Measurements from ENCODE around the gene UPK1B.
A peak's percentile ranks its signal among the peaks of the same experiment; 100 is the strongest.
"Not testable (repeated sequence)": the region's sequence is repeated elsewhere in the genome, so short reads cannot be mapped to it uniquely, and the experiment has no call there.

The UPK1B gene

DNA sequence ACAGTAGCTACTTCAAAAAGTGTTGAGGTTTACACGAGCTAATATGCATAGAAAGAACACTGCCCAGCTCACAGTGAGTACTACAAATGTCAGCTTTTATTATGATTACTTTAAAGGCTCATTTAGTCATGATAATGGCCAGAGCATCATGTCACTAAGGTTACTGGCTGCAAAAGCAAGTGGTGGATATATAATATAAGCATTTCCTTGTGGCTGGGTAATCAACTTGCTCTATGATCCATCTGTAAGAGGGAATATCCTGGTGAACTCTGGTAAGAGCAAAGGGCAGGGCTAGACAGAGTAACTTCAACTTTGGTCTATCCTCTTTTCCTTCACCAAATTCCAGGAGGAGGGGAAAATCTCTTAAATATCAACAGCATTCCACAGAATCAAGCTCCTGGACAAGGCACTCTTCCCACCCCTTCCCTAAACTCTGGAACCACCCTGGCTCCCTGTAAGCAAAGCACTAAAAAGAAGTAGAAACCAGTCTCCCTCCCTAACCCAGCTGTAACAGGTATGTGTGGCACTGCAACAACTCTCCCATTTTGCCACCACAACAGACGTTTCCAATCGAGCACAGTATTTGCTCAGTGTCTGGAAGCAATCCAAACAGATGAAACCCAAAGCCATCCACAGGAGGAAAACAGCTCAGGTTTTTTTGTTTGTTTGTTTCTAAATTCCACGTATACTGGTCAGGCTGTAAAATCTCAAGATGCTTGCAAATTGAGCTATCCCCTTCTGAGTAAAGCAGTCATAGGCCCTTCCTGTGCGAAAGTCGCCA lies 53.9 kb downstream of the UPK1B start:
- no peak for DNase-seq

DNA sequence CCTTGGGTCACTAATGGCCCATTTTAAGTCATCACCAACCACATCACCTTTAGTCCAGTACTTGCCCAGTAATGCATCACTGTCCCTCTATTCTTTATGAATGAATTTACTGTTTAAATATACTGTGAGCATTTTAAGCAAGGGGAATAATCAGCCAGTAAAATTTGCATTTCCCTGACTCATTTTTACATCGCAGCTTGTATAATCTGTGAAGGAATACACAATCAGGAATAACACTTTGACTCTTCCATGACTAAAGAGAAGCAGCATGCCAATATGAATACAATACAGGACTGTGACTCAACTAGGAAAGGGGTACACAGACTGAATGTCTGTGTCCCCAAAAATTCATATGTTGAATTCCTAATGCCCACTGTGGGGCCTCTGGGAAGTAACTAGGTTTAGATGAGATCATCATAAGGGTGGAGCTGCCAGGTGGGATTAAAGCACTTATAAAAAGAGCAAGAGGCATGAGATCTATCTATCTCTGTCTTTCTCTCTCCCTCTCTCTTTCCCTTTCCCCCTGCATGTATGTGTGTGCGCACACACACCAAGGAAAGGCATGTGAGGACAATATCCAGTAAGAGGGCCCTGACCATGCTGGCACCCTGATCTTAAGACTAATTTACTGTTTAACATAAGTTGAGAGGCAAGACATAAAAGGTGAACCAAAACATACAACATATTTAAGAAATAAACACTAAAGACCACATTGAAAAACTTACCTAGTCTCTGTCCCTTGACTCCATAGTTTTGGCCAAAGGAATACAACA lies 55.2 kb downstream of the UPK1B start:
- no peak for DNase-seq

DNA sequence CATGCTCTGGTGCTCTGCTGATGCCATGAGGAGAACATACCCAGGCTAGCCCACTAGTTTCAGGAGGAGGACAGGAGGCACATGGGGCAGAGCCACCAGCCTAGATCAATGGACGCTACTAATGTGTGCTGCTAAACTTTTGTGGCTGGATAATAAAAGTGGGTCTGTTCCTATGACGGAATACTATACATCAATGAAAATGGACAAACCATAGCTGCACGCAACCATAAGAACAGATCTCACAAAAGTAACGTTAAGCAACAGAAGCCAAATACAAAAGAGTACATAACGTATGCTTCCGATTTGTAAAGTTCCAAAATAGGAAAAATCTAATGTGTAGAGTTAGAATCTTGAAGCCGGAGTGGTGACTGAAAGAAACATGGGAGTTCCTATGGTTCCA lies 55.8 kb downstream of the UPK1B start:
- DNase-seq = no peak

DNA sequence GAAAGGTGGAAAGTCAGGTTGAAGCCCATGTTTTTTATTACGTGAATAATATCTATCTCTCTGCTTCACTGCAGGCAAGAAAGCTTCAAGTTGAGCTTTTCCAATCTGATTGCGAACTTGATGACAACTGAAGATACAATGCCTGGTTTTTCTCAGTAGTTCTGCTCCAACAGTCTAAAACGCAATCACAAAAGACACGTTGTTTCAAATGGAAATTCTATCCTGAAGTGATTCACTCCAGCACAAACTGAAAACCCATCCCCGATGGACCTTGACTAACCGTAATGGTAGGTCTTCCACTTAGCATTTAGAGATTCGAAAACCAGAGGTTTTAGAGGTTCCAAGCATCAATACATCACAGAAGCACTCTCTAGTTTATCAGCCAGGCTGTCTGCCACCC lies 56.7 kb downstream of the UPK1B start:
- no peak for DNase-seq

DNA sequence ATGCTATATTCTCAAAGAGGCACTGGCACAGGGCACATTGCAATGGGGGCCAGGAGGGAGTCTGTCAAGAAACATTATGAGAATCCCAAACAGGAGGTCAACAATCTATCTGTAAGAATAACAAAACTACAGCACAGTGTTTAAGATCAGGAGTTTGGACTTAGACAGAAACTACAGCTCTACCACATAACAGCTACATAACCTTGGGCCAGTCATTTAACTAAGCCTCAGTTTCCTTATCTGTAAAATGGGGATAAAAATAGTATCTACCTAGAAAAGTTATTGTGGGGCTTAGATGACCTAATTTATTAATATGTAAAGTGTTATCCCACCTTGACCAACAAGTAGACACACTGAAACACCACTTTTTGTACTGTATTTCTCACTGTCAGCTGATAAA lies 57.3 kb downstream of the UPK1B start:
- no peak for DNase-seq

DNA sequence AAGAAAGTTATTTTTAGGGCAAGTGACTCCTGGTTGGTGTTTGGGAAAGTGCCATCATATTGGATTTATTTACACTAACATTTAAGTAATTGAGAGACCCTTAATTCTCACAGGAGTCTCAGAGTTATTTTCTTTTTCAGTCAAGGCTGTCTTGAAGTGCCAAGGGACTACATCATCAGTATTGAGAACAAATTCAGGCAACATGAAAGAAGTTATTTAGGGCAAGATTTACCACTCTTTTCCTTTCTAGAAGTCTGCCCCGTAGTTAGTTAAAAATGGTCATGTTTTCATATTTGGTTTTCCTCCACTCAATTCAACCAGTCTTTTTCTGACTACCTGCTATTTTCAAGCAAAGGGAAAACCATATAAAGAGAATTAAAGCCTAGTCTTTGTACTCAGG lies 61.2 kb downstream of the UPK1B start:
- DNase-seq = no peak

DNA sequence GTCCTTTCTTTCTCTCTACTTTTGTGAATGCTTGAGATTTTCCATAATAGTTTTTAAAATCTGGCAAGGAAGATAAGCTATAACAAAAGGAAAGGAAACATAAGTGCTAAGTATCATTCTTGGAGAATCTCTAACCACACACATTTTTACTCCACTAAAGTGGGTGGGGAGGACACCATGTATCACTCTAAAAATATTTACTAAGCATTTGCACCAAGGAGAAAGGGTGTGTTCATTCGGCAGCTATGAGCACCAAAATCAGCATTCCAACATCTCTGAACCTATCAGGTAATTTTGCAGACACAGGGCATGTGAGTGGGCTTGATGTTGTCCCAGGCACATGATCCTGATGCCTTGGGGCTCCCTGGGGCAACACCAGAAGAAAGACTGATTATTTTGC lies 61.8 kb downstream of the UPK1B start:
- DNase-seq = no peak

DNA sequence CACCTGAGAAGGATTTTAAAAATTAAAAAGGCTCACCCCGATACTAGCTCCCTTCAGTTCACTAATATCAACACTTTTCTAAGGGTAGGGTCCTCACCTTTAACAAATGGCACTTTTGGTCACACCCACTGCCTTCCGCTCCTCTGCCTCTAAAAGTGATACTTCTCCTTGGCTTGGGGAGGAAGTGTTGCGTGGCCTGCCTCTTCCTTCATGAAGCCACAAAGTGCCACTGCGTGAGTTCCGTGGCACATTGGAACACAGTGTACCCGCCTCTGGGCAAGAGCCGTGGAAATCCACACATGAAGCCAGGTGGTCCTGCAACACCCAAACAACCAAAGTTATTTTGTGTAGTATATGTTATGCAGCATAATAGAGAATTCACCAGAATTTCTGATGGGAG lies 63.4 kb downstream of the UPK1B start:
- no peak for DNase-seq

DNA sequence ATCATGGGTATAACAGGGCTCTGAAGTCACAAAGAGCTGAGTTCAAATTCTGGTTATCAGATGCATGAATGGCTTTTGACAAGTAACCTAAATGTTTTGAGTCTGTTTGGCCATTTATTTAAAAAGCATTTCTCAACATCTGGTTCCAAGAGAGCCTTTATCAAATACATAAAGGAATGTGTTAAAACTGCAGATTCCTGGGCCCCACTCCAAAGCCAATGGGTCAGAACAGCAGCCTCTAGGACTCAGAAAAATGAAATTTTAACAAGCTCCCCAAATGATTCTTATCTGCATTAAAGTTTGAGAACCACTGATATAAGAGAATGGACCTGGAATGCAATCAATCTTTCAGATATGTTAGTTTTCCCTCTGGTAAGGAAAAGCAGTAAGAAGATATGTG lies 63.9 kb downstream of the UPK1B start:
- DNase-seq = no peak

DNA sequence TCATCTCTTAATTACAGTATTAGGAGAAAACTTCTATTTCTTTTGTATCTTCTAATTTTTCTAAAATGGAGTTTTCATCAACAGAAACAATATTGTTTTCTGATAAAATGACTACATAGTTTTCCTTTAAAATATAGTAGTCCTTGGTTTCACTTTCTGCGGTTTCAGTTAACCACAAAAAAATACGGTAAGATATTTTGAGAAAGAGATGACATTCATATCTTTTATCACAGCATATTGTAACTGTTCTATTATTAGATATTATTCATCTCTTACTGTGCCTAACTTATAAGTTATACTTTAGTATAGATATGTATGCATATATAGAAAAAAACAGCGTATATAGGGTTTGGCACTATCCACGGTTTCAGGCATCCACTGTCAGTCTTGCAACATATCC lies 65.0 kb downstream of the UPK1B start:
- DNase-seq = no peak

DNA sequence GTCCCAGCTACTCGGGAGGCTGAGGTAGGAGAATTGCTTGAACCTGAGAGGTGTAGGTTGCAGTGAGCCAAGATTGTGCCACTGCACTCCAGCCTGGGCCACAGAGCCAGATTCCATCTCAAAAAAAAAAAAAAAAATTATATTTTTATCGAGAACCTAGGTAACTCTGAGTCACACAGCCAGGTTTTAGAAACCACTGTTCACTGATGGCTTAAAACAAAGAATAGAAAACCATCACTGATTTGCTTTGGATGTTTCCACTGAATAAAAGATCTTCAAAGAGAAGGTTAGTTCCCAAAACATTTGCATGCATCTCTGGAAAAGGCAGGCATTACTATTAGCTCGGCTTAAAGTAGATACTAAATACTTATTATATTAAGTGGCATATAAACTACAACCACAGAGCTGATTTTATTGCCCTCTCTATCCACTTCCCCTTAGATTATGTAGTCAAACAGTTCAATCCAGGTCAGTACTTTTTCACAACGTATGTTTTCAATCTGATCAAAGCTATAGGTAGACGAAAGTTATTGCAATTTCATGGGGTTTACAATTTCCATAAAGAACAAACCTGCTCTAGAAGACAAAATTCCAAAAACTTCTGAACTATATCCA lies 65.9 kb downstream of the UPK1B start:
- DNase-seq = no peak

DNA sequence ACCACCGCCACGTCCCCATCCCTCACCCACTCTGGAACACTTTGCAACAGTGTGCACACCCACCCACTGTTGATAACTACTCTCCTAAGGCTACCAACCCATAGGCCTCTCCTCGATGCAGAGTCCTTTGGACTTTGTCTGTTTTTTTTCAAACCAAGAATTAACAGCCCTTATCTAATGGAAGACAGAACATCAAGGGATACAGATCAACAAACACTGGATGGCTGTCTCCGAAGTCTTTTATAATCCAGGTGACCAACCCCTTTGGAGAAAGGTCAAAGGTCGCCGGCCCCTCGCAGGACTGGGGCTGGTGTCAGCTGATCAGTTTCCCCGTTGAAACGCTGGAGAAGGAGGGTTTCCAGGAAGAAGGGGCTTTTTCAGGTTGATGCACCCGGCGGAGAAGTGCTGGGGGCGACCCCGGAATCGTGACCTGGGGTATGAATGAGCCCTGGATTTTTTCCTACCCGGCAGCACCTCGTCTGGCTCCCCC lies 66.7 kb downstream of the UPK1B start:
- DNase-seq = peak in 1 of 2 donors; percentile 10

DNA sequence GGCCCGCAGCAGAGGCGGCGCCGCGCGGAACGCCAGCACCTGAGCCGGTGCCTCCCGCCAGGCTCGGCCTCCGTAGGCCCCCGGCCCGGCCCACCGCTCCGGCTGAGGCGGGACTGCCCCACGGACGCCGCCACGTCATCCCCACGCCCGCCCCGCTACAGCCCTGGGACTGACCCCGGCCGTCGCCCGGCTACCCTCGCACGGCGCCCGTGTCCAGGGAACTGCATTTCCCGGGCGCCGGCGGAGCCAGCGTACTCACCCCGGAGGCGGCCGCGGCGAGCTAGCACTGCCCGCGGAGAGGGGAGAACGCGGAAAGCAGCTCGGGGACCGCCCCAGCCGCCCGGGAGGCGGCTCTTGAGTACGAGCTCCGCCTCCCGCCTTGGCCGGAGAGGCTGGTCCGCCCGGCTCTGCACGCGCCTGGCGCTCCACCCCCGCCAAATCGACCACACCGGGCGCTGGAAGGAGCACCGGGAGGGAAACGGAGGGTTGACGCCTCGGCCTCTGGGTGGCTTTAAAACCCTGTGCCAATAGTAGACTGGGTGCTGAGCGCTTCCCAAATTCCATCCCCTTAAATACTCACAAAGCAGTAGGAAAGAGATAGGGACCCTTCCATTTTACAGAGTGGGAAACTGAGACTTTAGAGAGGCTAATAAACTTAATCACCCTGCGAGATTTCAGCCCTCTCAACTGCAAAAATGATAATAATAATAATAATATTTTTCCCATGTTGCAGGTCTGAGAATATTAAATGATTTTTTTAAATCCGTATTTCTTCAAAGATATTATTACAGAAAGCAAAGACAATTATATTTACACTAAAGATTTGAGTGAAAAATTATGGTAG lies 67.4 kb downstream of the UPK1B start, which contains the start of gene B4GALT4:
B4GALT4 (minus strand) TSS at position 288 of the 844 bp plus-strand sequence. CDS start 10,779 bp downstream, outside the sequence.
- DNase-seq = peak; percentile 82 to 85

DNA sequence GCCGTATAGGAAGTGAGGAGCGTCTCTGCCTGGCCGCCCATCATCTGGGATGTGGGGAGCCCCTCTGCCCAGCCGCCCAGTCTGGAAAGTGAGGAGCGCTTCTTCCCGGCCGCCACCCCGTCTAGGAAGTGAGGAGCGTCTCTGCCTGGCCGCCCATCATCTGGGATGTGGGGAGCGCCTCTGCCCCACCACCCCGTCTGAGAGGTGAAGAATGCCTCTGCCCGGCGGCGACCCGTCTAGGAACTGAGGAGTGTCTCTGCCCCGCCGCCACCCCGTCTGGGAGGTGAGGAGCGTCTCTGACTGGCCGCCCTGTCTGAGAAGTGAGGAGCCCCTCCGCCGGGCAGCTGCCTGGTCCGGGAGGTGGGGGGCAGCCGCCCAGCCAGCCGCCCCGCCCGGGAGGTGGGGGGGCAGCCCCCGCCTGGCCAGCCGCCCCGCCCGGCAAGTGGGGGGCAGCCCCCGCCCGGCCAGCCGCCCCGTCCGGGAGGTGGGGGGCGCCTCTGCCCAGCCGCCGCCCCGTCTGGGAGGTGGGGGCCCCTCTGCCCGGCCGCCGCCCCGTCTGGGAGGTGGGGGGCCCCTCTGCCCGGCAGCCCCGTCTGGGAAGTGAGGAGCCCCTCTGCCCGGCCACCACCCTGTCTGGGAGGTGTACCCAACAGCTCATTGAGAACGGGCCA lies 69.1 kb downstream of the UPK1B start:
- DNase-seq = not testable (repeated sequence)

DNA sequence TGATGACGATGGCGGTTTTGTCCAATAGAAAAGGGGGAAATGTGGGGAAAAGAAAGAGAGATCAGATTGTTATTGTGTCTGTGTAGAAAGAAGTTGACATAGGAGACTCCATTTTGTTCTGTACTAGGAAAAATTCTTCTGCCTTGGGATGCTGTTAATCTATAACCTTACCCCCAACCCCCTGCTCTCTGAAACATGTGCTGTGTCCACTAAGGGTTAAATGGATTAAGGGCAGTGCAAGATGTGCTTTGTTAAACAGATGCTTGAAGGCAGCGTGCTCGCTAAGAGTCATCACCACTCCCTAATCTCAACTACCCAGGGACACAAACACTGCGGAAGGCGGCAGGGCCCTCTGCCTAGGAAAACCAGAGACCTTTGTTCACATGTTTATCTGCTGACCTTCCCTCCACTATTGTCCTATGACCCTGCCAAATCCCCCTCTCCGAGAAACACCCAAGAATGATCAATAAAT lies 69.7 kb downstream of the UPK1B start:
- not testable (repeated sequence) for DNase-seq

DNA sequence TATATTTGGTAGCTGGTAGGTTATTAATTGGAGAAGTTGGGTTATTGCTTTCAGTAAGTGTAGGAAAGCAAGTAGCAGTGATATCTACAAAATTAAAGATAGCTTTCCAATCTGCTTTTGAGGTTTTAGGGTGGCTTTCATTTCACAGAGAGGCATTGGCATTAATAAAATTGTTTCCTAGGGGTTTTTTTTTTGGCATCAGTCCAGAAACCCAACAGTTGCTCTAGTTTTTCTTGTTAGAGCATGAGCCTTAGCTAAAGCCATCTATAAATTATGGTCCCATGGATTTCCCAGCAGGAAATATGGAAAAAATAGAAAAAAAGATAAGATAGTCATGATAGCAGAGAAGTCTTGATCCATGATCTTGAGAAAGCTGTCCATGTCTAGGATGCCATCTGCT lies 70.3 kb downstream of the UPK1B start:
- DNase-seq = no peak

DNA sequence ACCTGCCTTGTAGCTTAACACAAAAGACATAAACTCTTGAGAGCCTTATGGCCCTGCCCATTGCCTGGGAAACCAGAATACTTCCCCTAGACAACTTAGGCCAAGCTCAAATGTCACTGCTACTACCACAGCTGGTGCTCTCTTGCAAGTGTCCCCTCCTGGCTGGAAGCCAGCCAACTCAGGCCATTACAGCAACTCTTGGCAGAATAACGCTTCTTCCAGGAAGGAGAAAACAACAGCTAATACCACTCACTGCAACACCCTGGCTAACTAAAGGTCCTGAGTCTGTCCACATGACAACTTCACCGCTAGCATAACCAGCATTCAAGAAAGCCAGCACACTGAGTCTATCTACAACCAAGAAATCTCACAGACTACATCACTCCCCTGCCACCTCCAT lies 72.4 kb downstream of the UPK1B start:
- DNase-seq = no peak

All from hippocampal formation (tissue), 2 donors.